SJCRH30 (cell line): ENCODE results near the gene TOP3B. TPM values are rescaled to one million over a fixed set of nuclear protein-coding genes. Genes with fewer than 3 reads are reported as not detected.

Source experiments
- DNase-seq, 2 experiments: peaks; one replicate each; pipeline ENCODE4 v3.0.0-alpha.2; 2015 to 2020
- H3K27ac ChIP-seq: fragments of 250-450 bp; sonication (Bioruptor Pico); 2 replicates; pipeline ENCODE4 v1.5.1; 2020; ENCODE audit warnings: mild to moderate bottlenecking, moderate library complexity
- H3K27me3 ChIP-seq: fragments of 250-450 bp; sonication (Bioruptor Pico); 2 replicates; pipeline ENCODE4 v1.5.1; 2020; ENCODE audit warnings: mild to moderate bottlenecking, moderate library complexity
- H3K36me3 ChIP-seq: fragments of 250-450 bp; sonication (Bioruptor Pico); 2 replicates; pipeline ENCODE4 v1.5.1; 2020; ENCODE audit warnings: mild to moderate bottlenecking, moderate library complexity
- H3K4me1 ChIP-seq: fragments of 250-450 bp; sonication (Bioruptor Pico); 2 replicates; pipeline ENCODE4 v1.5.1; 2020; ENCODE audit warnings: mild to moderate bottlenecking, moderate library complexity
- H3K4me3 ChIP-seq: fragments of 250-450 bp; sonication (Bioruptor Pico); 2 replicates; pipeline ENCODE4 v1.5.1; 2020; ENCODE audit warnings: mild to moderate bottlenecking, moderate library complexity
- H3K9me3 ChIP-seq: fragments of 250-450 bp; sonication (Bioruptor Pico); replicated peaks from 2 replicates; pipeline ENCODE4 v1.5.1; 2020; ENCODE audit warnings: mild to moderate bottlenecking, moderate library complexity
- total RNA-seq: library from RNA; depleted of rRNA; stranded (reverse); fragments of >200 nt; shearing (Covaris generic); gene quantifications from 2 replicates; pipeline ENCODE4 v1.2.3, GENCODE V29; 2014

TOP3B gene
- total RNA-seq, 1 experiment from 2014 or later, result 33.8 TPM

GRCh38 chr22:22020425-22020852 is 37.9 kb upstream of the TOP3B start:
- H3K4me3 ChIP-seq, result no peak overlapping the region
- H3K4me1 ChIP-seq, result no peaks in the 10 kb centered on the region
- no peak for DNase-seq
- H3K27me3 ChIP-seq, result no peaks in the 10 kb centered on the region; the same call in 1 of the 2 replicates
- no peak overlapping the region for H3K27ac ChIP-seq
- H3K9me3 ChIP-seq, result 0 out of 2 replicates have a peak, but pooled peaks cover 2% of the 10 kb centered on the region
- no peaks in the 10 kb centered on the region for H3K36me3 ChIP-seq

GRCh38 chr22:22019659-22020424 is 37.3 kb upstream of the TOP3B start:
- Histone ChIP-seq H3K4me3 (no peak overlapping the region), H3K9me3 (0 out of 2 replicates have a peak, but pooled peaks cover 3% of the 10 kb centered on the region), H3K27ac (no peak overlapping the region), H3K27me3 (no peaks in the 10 kb centered on the region; the same call in 1 of the 2 replicates), H3K36me3 (no peaks in the 10 kb centered on the region), H3K4me1 (no peaks in the 10 kb centered on the region)
- DNase-seq, result no peak

- no peak for DNase-seq
These were observed 36.5 kb upstream of the TOP3B start for GRCh38 chr22:22018825-22019658.

GRCh38 chr22:22015631-22016030 is 33.0 kb upstream of the TOP3B start:
- no peaks in the 10 kb centered on the region for H3K4me1 ChIP-seq
- no peak overlapping the region for H3K27ac ChIP-seq
- 0 out of 2 replicates have a peak, but pooled peaks cover 3% of the 10 kb centered on the region for H3K9me3 ChIP-seq
- H3K36me3 ChIP-seq, result no peaks in the 10 kb centered on the region
- H3K4me3 ChIP-seq, result no peak overlapping the region
- H3K27me3 ChIP-seq, result no peaks in the 10 kb centered on the region; the same call in 1 of the 2 replicates
- no peak for DNase-seq

More at GRCh38 chr22:22018825-22019658, 36.5 kb upstream of the TOP3B start:
- Histone ChIP-seq H3K4me1 (no peaks in the 10 kb centered on the region), H3K4me3 (no peak overlapping the region), H3K36me3 (no peaks in the 10 kb centered on the region), H3K27me3 (no peaks in the 10 kb centered on the region; the same call in 1 of the 2 replicates), H3K9me3 (0 out of 2 replicates have a peak, but pooled peaks cover 3% of the 10 kb centered on the region), H3K27ac (no peak overlapping the region)

- no peaks in the 10 kb centered on the region for H3K36me3 ChIP-seq
- no peaks in the 10 kb centered on the region; the same call in 1 of the 2 replicates for H3K27me3 ChIP-seq
- 0 out of 2 replicates have a peak, but pooled peaks cover 3% of the 10 kb centered on the region for H3K9me3 ChIP-seq
- H3K4me3 ChIP-seq, result no peak overlapping the region
- H3K4me1 ChIP-seq, result no peaks in the 10 kb centered on the region
- no peak overlapping the region for H3K27ac ChIP-seq
- DNase-seq, result no peak
These were observed 31.7 kb upstream of the TOP3B start for GRCh38 chr22:22014285-22014659.

- H3K27me3 ChIP-seq, result no peaks in the 10 kb centered on the region; the same call in 1 of the 2 replicates
- no peaks in the 10 kb centered on the region for H3K4me1 ChIP-seq
- no peak overlapping the region for H3K27ac ChIP-seq
- H3K4me3 ChIP-seq, result no peak overlapping the region
- 0 out of 2 replicates have a peak, but pooled peaks cover 3% of the 10 kb centered on the region for H3K9me3 ChIP-seq
- DNase-seq, result no peak
- H3K36me3 ChIP-seq, result no peaks in the 10 kb centered on the region
These were observed 31.1 kb upstream of the TOP3B start for GRCh38 chr22:22013559-22014284.

- Histone ChIP-seq H3K27me3 (no peaks in the 10 kb centered on the region; the same call in 1 of the 2 replicates), H3K4me1 (no peaks in the 10 kb centered on the region), H3K9me3 (0 out of 2 replicates have a peak, but pooled peaks cover 3% of the 10 kb centered on the region), H3K4me3 (no peak overlapping the region), H3K27ac (no peak overlapping the region), H3K36me3 (no peaks in the 10 kb centered on the region)
- no peak for DNase-seq
These were observed 29.4 kb upstream of the TOP3B start for GRCh38 chr22:22011964-22012363.

- Histone ChIP-seq H3K4me3 (no peak overlapping the region), H3K27me3 (peaks cover 3% of the 10 kb centered on the region), H3K36me3 (no peaks in the 10 kb centered on the region), H3K4me1 (no peaks in the 10 kb centered on the region), H3K27ac (no peak overlapping the region), H3K9me3 (no peaks in the 10 kb centered on the region)
- DNase-seq, result no peak
These were observed 27.8 kb upstream of the TOP3B start for GRCh38 chr22:22010358-22010757.

DNA sequence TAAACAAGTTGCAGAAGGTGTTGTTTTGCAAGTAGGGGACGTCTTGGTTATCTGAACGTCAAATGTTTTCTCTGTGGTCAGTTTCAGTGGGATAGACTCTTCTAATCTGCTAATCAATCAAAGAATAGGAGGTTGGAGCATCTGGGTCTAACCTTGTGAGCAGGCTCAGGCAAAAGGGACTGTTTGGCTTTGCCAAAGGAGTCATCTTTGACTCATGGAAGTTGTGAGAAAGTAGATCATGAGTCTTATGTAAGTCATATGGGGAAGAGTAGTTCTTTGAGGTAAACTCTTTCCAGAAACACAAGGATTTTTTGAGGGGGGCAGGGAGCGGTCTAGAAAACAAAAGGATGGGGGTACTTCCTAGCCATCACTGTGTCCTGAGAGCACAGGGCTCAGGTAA is 27.1 kb upstream of the TOP3B start:
- Histone ChIP-seq H3K27me3 (peaks cover 3% of the 10 kb centered on the region), H3K36me3 (no peaks in the 10 kb centered on the region), H3K9me3 (no peaks in the 10 kb centered on the region), H3K4me1 (no peaks in the 10 kb centered on the region), H3K27ac (no peak overlapping the region), H3K4me3 (no peak overlapping the region)
- DNase-seq, result no peak

- no peak overlapping the region for H3K27ac ChIP-seq
- no peak for DNase-seq
- no peaks in the 10 kb centered on the region for H3K9me3 ChIP-seq
- H3K4me1 ChIP-seq, result no peaks in the 10 kb centered on the region
- H3K27me3 ChIP-seq, result peaks cover 6% of the 10 kb centered on the region
- no peaks in the 10 kb centered on the region for H3K36me3 ChIP-seq
- H3K4me3 ChIP-seq, result no peak overlapping the region
These were observed 24.0 kb upstream of the TOP3B start for GRCh38 chr22:22006596-22006990.

DNA sequence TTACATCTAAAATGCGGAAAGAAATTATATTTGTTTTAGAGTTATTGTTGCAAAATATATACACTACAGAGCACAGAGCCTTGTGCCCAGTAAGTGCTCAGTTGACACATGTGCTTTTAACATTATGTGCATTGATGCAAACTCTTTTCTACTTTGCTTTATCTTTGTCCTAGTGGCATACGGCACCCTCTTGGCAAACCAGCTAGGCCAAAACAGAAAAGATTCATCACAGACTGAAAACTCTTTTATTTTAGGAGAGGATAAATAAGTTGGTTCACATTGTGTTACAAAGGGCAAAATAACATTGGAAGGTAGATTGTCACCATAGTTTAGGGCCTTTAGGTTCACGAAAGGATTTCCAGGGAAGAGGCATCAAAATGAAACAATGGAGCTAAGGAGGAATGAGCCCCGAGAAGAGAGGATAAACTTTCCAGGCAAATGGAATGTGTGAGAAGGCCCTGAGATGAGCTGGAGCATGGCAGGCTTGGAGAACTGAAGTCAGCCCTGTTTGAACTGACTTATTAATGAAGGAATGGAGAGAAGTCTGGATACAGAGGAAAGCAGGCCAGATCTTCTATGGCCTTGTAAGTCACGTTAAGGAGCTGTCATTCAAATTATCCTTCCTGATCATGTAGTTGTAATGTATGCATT is 23.5 kb upstream of the TOP3B start:
- Histone ChIP-seq H3K27ac (no peak overlapping the region), H3K9me3 (no peaks in the 10 kb centered on the region), H3K36me3 (no peaks in the 10 kb centered on the region), H3K4me1 (no peaks in the 10 kb centered on the region), H3K27me3 (peaks cover 6% of the 10 kb centered on the region), H3K4me3 (no peak overlapping the region)
- no peak for DNase-seq

GRCh38 chr22:22003233-22003632 is 20.6 kb upstream of the TOP3B start:
- DNase-seq, result no peak
- peaks cover 6% of the 10 kb centered on the region; the same call in 1 of the 2 replicates for H3K27me3 ChIP-seq
- H3K27ac ChIP-seq, result no peak overlapping the region
- no peaks in the 10 kb centered on the region for H3K9me3 ChIP-seq
- H3K4me1 ChIP-seq, result no peaks in the 10 kb centered on the region
- no peak overlapping the region for H3K4me3 ChIP-seq
- H3K36me3 ChIP-seq, result no peaks in the 10 kb centered on the region

DNA sequence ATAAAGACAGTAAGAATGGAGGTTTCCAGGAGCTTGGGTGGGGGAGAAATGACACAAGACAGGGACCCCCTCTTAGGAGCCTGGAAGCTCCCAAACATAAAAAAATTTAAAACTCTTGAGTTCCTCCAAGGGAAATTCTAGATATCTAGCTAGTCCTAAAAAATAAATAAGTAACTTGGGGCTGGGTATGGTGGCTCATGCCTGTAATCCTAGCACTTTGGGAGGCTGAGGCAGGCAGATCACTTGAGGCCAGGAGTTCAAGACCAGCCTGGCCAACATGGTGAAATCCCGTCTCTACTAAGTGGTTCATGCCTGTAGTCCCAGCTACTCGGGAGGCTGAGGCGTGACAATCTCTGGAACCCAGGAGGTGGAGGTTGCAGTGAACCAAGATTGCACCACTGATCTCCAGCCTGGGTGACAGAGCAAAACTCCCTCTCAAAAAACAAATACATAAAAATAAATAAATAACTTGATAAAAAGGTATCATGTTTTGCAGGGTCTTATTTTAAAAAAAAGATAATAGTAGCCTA is 20.0 kb upstream of the TOP3B start:
- Histone ChIP-seq H3K27ac (no peak overlapping the region), H3K27me3 (peaks cover 6% of the 10 kb centered on the region; the same call in 1 of the 2 replicates), H3K4me1 (no peaks in the 10 kb centered on the region), H3K36me3 (no peaks in the 10 kb centered on the region), H3K4me3 (no peak overlapping the region), H3K9me3 (no peaks in the 10 kb centered on the region)
- no peak for DNase-seq
